K562 (cell line): ENCODE data around the gene IPO7. TPM values are rescaled to one million over a fixed set of nuclear protein-coding genes. Genes with fewer than 3 reads are reported as not detected.

Experiments used
- BMI1 ChIP-seq: fragments of 150-350 bp; IDR thresholded peaks from 2 replicates; pipeline ENCODE4 v1.6.1; 2014; ENCODE audit warnings: low read length
- CBFB ChIP-seq: sonication (generic); formaldehyde crosslinking; IDR thresholded peaks from 2 replicates; pipeline ENCODE4 v1.4.0; 2020; ENCODE audit warnings: mild to moderate bottlenecking, missing genetic modification reagents
- DDX20 ChIP-seq: fragments of 450-650 bp; IDR thresholded peaks from 2 replicates; pipeline ENCODE4 v1.6.1; 2016; ENCODE audit warnings: missing genetic modification characterization, low read depth, mild to moderate bottlenecking, missing compliant biosample characterization, moderate library complexity
- HNRNPL ChIP-seq: fragments of 200-400 bp; formaldehyde crosslinking; IDR thresholded peaks from 2 replicates; pipeline ENCODE4 v1.6.1; 2017; ENCODE audit warnings: low read depth, mild to moderate bottlenecking, low read length
- KLF10 ChIP-seq: fragments of 250-450 bp; sonication (Bioruptor Pico); IDR thresholded peaks from 2 replicates; pipeline ENCODE4 v1.6.1; 2021; ENCODE audit warnings: matching md5 sums
- POLR2AphosphoS2 ChIP-seq: IDR thresholded peaks from 2 replicates; pipeline ENCODE4 v1.6.1; 2012; ENCODE audit warnings: low read length, improper control_type of control experiment
- SMARCE1 ChIP-seq: fragments of 450-650 bp; IDR thresholded peaks from 2 replicates; pipeline ENCODE4 v1.7.1; 2016; ENCODE audit warnings: mild to moderate bottlenecking
- TCF3 ChIP-seq: sonication (generic); formaldehyde crosslinking; IDR thresholded peaks from 2 replicates; pipeline ENCODE4 v1.4.0; 2020; ENCODE audit warnings: mild to moderate bottlenecking, missing genetic modification reagents
- TGIF2 ChIP-seq: sonication (generic); formaldehyde crosslinking; IDR thresholded peaks from 2 replicates; pipeline ENCODE4 v1.8.1; 2022; ENCODE audit warnings: mild to moderate bottlenecking, missing genetic modification reagents, moderate library complexity
- ZNF140 ChIP-seq: fragments of 250-450 bp; sonication (Bioruptor Pico); IDR thresholded peaks from 2 replicates; pipeline ENCODE4 v1.8.0; 2021; ENCODE audit warnings: moderate library complexity, mild to moderate bottlenecking, inconsistent platforms
- ZNF3 ChIP-seq: fragments of 250-450 bp; sonication (Bioruptor Pico); IDR thresholded peaks from 2 replicates; pipeline ENCODE4 v1.5.0; 2021; ENCODE audit warnings: mild to moderate bottlenecking, moderate library complexity
- ZNF57 ChIP-seq: fragments of 450-650 bp; formaldehyde crosslinking; IDR thresholded peaks from 2 replicates; pipeline ENCODE4 v1.4.0; 2020; ENCODE audit warnings: mild to moderate bottlenecking, moderate library complexity
- ZNF699 ChIP-seq: fragments of 250-450 bp; sonication (Bioruptor Pico); IDR thresholded peaks from 2 replicates; pipeline ENCODE4 v1.8.0; 2021; ENCODE audit warnings: mild to moderate bottlenecking, moderate library complexity; ENCODE audit not compliant: insufficient replicate concordance
- ZNF766 ChIP-seq: fragments of 200-800 bp; sonication (Bioruptor generic); conservative IDR thresholded peaks from 2 replicates; pipeline ENCODE4 v1.6.1; 2016; ENCODE audit warnings: missing genetic modification characterization, missing compliant biosample characterization
- polyA plus RNA-seq, 8 experiments: library from polyadenylated mRNA; depleted of rRNA in 4 of 8; stranded (reverse) in 5 of 8; unstranded in 3 of 8; fragments of >200 nt; fragmentation: Nextera tagmentation in 2 of 8; fragmentation: Illumina TruSeq in 1 of 8; extraction: Ambion mirVana in 2 of 8; extraction: Trizol in 1 of 8; gene quantifications; 2 replicates each; pipeline versions ENCODE4 v1.2.1 to v1.2.3, GENCODE V29; 2011 to 2014; ENCODE audit warnings: inconsistent platforms in 1 of 8, missing spikeins in 1 of 8
- total RNA-seq, 7 experiments: library from RNA; depleted of rRNA in 6 of 7; stranded (reverse); fragments of >200 nt in 6 of 7; fragmentation: Illumina TruSeq in 2 of 7; extraction: Trizol in 2 of 7; gene quantifications; 2 replicates each; pipeline versions ENCODE4 v1.2.1 to v1.2.3, GENCODE V29; 2011 to 2021; ENCODE audit warnings: low replicate concordance in 1 of 7
- TF ChIP-seq, protein P1 (sequence below): fragments of 200-400 bp; formaldehyde crosslinking; IDR thresholded peaks from 2 replicates; pipeline ENCODE4 v1.6.1; 2017; ENCODE audit warnings: mild to moderate bottlenecking, low read depth, low read length, moderate library complexity
- TF ChIP-seq, protein P2 (sequence below), 2 experiments: IDR thresholded peaks; 2 replicates each; pipeline ENCODE4 v1.6.1; 2011; ENCODE audit warnings: borderline replicate concordance in 1 of 2, control low read depth in 1 of 2, low read depth in 1 of 2, low read length in 1 of 2, mild to moderate bottlenecking in 1 of 2, mixed read lengths in 1 of 2, moderate library complexity in 1 of 2; ENCODE audit not compliant: insufficient read depth in 1 of 2, insufficient read length in 1 of 2, poor library complexity in 1 of 2, severe bottlenecking in 1 of 2; ENCODE audit errors: extremely low read depth in 1 of 2
- TF ChIP-seq, protein P3 (sequence below), 3 experiments: fragments of 200-800 bp in 1 of 3; sonication (Bioruptor generic) in 1 of 3; sonication (generic) in 1 of 3; formaldehyde crosslinking in 1 of 3; IDR thresholded peaks; 2 replicates each; pipeline versions ENCODE4 v1.6.1 to v1.8.0; 2016 to 2022; ENCODE audit warnings: mild to moderate bottlenecking in 2 of 3, missing compliant biosample characterization in 2 of 3, missing genetic modification characterization in 2 of 3, missing genetic modification reagents in 1 of 3
- TF ChIP-seq, protein P4 (sequence below): fragments of 450-650 bp; formaldehyde crosslinking; IDR thresholded peaks from 2 replicates; pipeline ENCODE4 v1.4.0; 2020; ENCODE audit warnings: mild to moderate bottlenecking, moderate library complexity
- TF ChIP-seq, protein P5 (sequence below), 2 experiments: IDR thresholded peaks in 1 of 2; conservative IDR thresholded peaks in 1 of 2; 2 replicates each; pipeline ENCODE4 v1.6.1; 2016; ENCODE audit warnings: low read depth in 2 of 2, mild to moderate bottlenecking in 1 of 2, missing compliant biosample characterization in 1 of 2, missing genetic modification characterization in 1 of 2, moderate library complexity in 1 of 2

IPO7 gene
- total and polyA plus RNA-seq, 9 of the 15 experiments (the other 6 are each of a cell fraction or from before 2014, with no cell fraction given): 23.6 to 138 (median 110) TPM

DNA sequence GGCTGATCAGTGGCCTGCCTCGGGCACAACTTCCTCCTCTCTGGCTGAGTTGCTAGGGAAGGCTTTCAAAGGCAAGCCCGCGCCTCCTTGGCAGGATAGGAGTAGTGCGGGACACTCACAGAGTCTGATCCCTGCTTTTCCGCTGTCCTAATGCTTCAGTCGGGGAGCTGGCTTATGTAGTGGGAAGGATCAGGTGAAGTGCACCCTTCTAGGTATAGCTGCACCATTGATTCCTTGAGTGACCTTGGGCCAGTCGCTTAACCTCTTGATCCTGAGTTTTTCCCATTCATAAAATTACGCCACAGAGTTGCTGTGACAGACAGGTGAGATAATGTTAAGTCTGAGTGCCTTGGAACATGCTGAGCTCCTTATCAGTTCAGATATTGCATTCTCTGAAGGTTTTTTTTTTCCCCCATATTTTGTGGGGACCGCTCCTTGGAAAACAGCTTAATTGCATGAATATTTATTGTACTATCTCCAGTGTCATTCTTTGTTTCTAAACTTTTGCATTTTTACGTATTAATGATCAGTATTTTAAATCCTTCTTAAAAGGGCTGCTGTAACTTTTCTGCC, 961 bp downstream of the IPO7 start (continued):
- TF ChIP-seq, protein P1, sequence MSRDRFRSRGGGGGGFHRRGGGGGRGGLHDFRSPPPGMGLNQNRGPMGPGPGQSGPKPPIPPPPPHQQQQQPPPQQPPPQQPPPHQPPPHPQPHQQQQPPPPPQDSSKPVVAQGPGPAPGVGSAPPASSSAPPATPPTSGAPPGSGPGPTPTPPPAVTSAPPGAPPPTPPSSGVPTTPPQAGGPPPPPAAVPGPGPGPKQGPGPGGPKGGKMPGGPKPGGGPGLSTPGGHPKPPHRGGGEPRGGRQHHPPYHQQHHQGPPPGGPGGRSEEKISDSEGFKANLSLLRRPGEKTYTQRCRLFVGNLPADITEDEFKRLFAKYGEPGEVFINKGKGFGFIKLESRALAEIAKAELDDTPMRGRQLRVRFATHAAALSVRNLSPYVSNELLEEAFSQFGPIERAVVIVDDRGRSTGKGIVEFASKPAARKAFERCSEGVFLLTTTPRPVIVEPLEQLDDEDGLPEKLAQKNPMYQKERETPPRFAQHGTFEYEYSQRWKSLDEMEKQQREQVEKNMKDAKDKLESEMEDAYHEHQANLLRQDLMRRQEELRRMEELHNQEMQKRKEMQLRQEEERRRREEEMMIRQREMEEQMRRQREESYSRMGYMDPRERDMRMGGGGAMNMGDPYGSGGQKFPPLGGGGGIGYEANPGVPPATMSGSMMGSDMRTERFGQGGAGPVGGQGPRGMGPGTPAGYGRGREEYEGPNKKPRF: no peak
- TF ChIP-seq, protein P2, sequence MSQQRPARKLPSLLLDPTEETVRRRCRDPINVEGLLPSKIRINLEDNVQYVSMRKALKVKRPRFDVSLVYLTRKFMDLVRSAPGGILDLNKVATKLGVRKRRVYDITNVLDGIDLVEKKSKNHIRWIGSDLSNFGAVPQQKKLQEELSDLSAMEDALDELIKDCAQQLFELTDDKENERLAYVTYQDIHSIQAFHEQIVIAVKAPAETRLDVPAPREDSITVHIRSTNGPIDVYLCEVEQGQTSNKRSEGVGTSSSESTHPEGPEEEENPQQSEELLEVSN (IDR thresholded peaks at IDR 0.05; ENCODE audit: borderline replicate concordance in 1 of 2, extremely low read depth in 1 of 2, insufficient read depth in 1 of 2, insufficient read length in 1 of 2, low read depth in 1 of 2, low read length in 1 of 2, poor library complexity in 1 of 2, severe bottlenecking in 1 of 2): no peak
- TF ChIP-seq TGIF2 (CRISPR knock-in tag) (no peak), BMI1 (no peak), SMARCE1 (0 out of 2 replicates have a peak, but pooled peaks have one; percentile 10), ZNF3 (CRISPR knock-in tag) (no peak), ZNF699 (no peak), KLF10 (CRISPR knock-in tag) (no peak), HNRNPL (no peak), CBFB (CRISPR knock-in tag) (no peak), DDX20 (tag) (no peak), TCF3 (peak; percentile 4; the same call in 1 of the 2 replicates), ZNF140 (CRISPR knock-in tag) (no peak), ZNF57 (CRISPR knock-in tag) (no peak), ZNF766 (CRISPR knock-in tag) (no peak), POLR2AphosphoS2 (no peak)
- TF ChIP-seq, protein P3, sequence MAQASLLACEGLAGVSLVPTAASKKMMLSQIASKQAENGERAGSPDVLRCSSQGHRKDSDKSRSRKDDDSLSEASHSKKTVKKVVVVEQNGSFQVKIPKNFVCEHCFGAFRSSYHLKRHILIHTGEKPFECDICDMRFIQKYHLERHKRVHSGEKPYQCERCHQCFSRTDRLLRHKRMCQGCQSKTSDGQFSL (CRISPR knock-in tag; IDR thresholded peaks at IDR 0.05): no peak
- TF ChIP-seq, protein P3 (tag; IDR thresholded peaks at IDR 0.05): no peak
- TF ChIP-seq, protein P4, sequence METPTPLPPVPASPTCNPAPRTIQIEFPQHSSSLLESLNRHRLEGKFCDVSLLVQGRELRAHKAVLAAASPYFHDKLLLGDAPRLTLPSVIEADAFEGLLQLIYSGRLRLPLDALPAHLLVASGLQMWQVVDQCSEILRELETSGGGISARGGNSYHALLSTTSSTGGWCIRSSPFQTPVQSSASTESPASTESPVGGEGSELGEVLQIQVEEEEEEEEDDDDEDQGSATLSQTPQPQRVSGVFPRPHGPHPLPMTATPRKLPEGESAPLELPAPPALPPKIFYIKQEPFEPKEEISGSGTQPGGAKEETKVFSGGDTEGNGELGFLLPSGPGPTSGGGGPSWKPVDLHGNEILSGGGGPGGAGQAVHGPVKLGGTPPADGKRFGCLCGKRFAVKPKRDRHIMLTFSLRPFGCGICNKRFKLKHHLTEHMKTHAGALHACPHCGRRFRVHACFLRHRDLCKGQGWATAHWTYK (CRISPR knock-in tag): no peak
- TF ChIP-seq, protein P5, sequence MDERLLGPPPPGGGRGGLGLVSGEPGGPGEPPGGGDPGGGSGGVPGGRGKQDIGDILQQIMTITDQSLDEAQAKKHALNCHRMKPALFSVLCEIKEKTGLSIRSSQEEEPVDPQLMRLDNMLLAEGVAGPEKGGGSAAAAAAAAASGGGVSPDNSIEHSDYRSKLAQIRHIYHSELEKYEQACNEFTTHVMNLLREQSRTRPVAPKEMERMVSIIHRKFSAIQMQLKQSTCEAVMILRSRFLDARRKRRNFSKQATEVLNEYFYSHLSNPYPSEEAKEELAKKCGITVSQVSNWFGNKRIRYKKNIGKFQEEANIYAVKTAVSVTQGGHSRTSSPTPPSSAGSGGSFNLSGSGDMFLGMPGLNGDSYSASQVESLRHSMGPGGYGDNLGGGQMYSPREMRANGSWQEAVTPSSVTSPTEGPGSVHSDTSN (CRISPR knock-in tag; IDR thresholded peaks at IDR 0.05; ENCODE audit: low read depth): peak; percentile 41; the same call in 1 of the 2 replicates
- TF ChIP-seq, protein P5 (tag; conservative IDR thresholded peaks at IDR 0.05; ENCODE audit: low read depth): peak; percentile 79
